HL-60 (cell line): ENCODE data around the gene MRPL33.

Experiments
- DNase-seq, 2 experiments: peaks; one replicate each; pipeline ENCODE4 v3.0.0-alpha.2; 2010 to 2020; ENCODE audit warnings: low read depth in 1 of 2, low spot score in 1 of 2
- H3K27ac ChIP-seq: fragments of 250-450 bp; sonication (Bioruptor Pico); replicated peaks from 2 replicates; pipeline ENCODE4 v1.5.1; 2020; ENCODE audit warnings: mild to moderate bottlenecking, moderate library complexity
- H3K27me3 ChIP-seq: fragments of 250-450 bp; sonication (Bioruptor Pico); 2 replicates; pipeline ENCODE4 v1.5.1; 2021; ENCODE audit warnings: mild to moderate bottlenecking, moderate library complexity; ENCODE audit not compliant: insufficient read depth, poor library complexity, severe bottlenecking
- H3K4me3 ChIP-seq: replicated peaks from 2 replicates; pipeline ENCODE4 v1.5.1; 2011; ENCODE audit warnings: mild to moderate bottlenecking, control low read depth, low read length; ENCODE audit not compliant: insufficient read depth
- CTCF ChIP-seq: IDR thresholded peaks from one replicate; pipeline ENCODE4 v1.5.1; 2011; ENCODE audit warnings: low read length, control low read depth, inconsistent platforms; ENCODE audit not compliant: insufficient read depth
- GABPA ChIP-seq: IDR thresholded peaks from 2 replicates; pipeline ENCODE4 v1.6.1; 2012; ENCODE audit warnings: low read depth
- POLR2AphosphoS5 ChIP-seq: IDR thresholded peaks from 2 replicates; pipeline ENCODE4 v1.6.1; 2012; ENCODE audit warnings: low read depth
- REST ChIP-seq: IDR thresholded peaks from 2 replicates; pipeline ENCODE4 v1.6.1; 2012; ENCODE audit warnings: low read depth; ENCODE audit not compliant: insufficient replicate concordance
- SPI1 ChIP-seq: IDR thresholded peaks from 2 replicates; pipeline ENCODE4 v1.6.1; 2012; ENCODE audit warnings: low read depth, mild to moderate bottlenecking, borderline replicate concordance

The MRPL33 gene

DNA sequence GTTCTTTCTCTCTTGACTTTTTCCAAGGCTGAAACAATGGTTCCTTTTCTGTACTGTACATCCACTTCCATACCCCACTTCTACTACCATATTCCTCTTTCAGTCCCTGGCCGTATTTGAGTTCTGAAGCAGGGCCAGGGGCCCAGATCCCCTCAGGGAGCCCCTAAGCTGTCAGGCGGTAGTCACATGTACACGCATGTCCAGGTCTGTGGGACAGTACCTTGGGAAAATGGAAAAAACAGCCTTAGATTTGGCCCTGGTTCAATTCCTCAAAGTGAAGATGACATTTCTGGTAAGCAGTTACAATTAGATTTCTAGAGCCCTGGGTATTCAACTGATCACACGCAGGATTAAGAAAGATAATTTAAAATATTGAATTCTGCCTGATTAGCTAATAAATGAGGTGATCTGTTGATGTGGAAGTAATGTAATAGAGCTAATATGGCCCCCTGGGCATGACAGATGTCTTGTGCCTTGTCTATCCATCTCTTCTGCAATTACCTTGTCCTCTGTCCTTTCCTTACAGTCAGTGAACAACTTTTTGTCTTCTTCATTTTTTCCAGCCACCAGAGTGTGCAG is 44.4 kb downstream of the MRPL33 start:
- H3K27me3 ChIP-seq = no peaks in the 10 kb centered on the region
- DNase-seq = no peak
- no peak overlapping the region for H3K27ac ChIP-seq
- TF ChIP-seq GABPA = no peak
- no peak for TF ChIP-seq SPI1
- TF ChIP-seq REST = no peak
- no peak for TF ChIP-seq POLR2AphosphoS5
- TF ChIP-seq CTCF = no peak
- no peak overlapping the region for H3K4me3 ChIP-seq

- H3K4me3 ChIP-seq = no peak overlapping the region
- TF ChIP-seq SPI1 = no peak
- TF ChIP-seq POLR2AphosphoS5 = no peak
- no peak for TF ChIP-seq CTCF
- TF ChIP-seq REST = no peak
- TF ChIP-seq GABPA = no peak
- no peaks in the 10 kb centered on the region for H3K27me3 ChIP-seq
- H3K27ac ChIP-seq = no peak overlapping the region
- DNase-seq = no peak
Observed at GRCh38 chr2:27822049-27822448, 50.5 kb downstream of the MRPL33 start.

GRCh38 chr2:27823135-27823534 is 51.6 kb downstream of the MRPL33 start:
- Histone ChIP-seq H3K4me3 (no peak overlapping the region), H3K27me3 (no peaks in the 10 kb centered on the region), H3K27ac (no peak overlapping the region)
- TF ChIP-seq CTCF (no peak), REST (no peak), GABPA (no peak), POLR2AphosphoS5 (no peak), SPI1 (no peak)
- no peak for DNase-seq
